OCI-LY7 (cell line): Measurements from ENCODE around the gene TMEM143. TPM values are rescaled to one million over a fixed set of nuclear protein-coding genes. Genes with fewer than 3 reads are reported as not detected.
A peak's percentile ranks its signal among the peaks of the same experiment; 100 is the strongest.

Source experiments
- BruUV-seq: library from RNA; stranded (reverse); fragments of 400-500 nt; replicated peaks from 2 replicates; lab custom pipeline; 2021; lab: Mats Ljungman, UMichigan
- CTCF ChIA-PET: fragments of 300-600 bp; sonication (Branson Sonifier 250); formaldehyde crosslinking; loops from one replicate; lab custom pipeline; 2022; ENCODE audit warnings: antibody characterized with exemption; ENCODE audit not compliant: unreplicated experiment; lab: Charles Lee
- POLR2A ChIA-PET: fragments of 300-600 bp; sonication (Branson Sonifier 250); formaldehyde crosslinking; loops from one replicate; lab custom pipeline; 2022; ENCODE audit warnings: antibody characterized with exemption; lab: Charles Lee
- DNase-seq: peaks from one replicate; pipeline ENCODE4 v3.0.0-alpha.2; 2015; ENCODE audit warnings: low spot score
- H2AFZ ChIP-seq: fragments of 200-600 bp; sonication (generic), shearing (Covaris generic); 2 replicates; pipeline ENCODE4 v1.6.1; 2014; ENCODE audit warnings: mild to moderate bottlenecking, antibody characterized with exemption, low read length, moderate library complexity
- H3K27ac ChIP-seq: fragments of 200-600 bp; sonication (generic); 2 replicates; pipeline ENCODE4 v1.5.1; 2014; ENCODE audit warnings: mixed run types, low read depth, mild to moderate bottlenecking, moderate library complexity, low read length, inconsistent platforms; ENCODE audit not compliant: poor library complexity, severe bottlenecking
- H3K36me3 ChIP-seq: fragments of 200-600 bp; sonication (generic); 2 replicates; pipeline ENCODE4 v1.6.1; 2014; ENCODE audit warnings: mild to moderate bottlenecking, antibody characterized with exemption, low read length, moderate library complexity, mixed read lengths; ENCODE audit not compliant: insufficient read depth
- H3K4me1 ChIP-seq: fragments of 200-600 bp; sonication (generic); 2 replicates; pipeline ENCODE4 v1.5.1; 2014; ENCODE audit warnings: mild to moderate bottlenecking, low read length; ENCODE audit not compliant: insufficient read depth, poor library complexity, severe bottlenecking
- H3K4me2 ChIP-seq: fragments of 200-600 bp; sonication (generic); 2 replicates; pipeline ENCODE4 v1.6.1; 2014; ENCODE audit warnings: mild to moderate bottlenecking, low read length
- H3K4me3 ChIP-seq: fragments of 200-600 bp; sonication (generic); 2 replicates; pipeline ENCODE4 v1.5.1; 2014; ENCODE audit warnings: mild to moderate bottlenecking, low read depth, low read length; ENCODE audit not compliant: poor library complexity, severe bottlenecking
- H3K79me2 ChIP-seq: fragments of 200-600 bp; sonication (generic); 2 replicates; pipeline ENCODE4 v1.6.1; 2016; ENCODE audit warnings: low read depth, mild to moderate bottlenecking, low read length, moderate library complexity, mixed read lengths; ENCODE audit not compliant: insufficient read depth
- H3K9me2 ChIP-seq: fragments of 200-600 bp; sonication (generic); 2 replicates; pipeline ENCODE4 v1.6.1; 2016; ENCODE audit warnings: mild to moderate bottlenecking, low read length, mixed read lengths; ENCODE audit not compliant: insufficient read depth
- H3K9me3 ChIP-seq: fragments of 200-600 bp; sonication (generic); 2 replicates; pipeline ENCODE4 v1.6.1; 2014; ENCODE audit warnings: mild to moderate bottlenecking, mixed run types, low read length, mixed read lengths
- H4K20me1 ChIP-seq: fragments of 200-600 bp; sonication (generic); 2 replicates; pipeline ENCODE4 v1.6.1; 2014; ENCODE audit warnings: mild to moderate bottlenecking, antibody characterized with exemption, low read length, moderate library complexity, mixed read lengths; ENCODE audit not compliant: insufficient read depth
- CTCF ChIP-seq: fragments of 200-600 bp; sonication (generic); conservative IDR thresholded peaks from 2 replicates; pipeline ENCODE4 v1.5.1; 2014; ENCODE audit warnings: mild to moderate bottlenecking, antibody characterized with exemption, low read length, moderate library complexity, mixed read lengths
- EZH2phosphoT487 ChIP-seq: fragments of 200-600 bp; sonication (generic); IDR thresholded peaks from 2 replicates; pipeline ENCODE4 v1.6.1; 2018; ENCODE audit warnings: low read depth, borderline replicate concordance, mild to moderate bottlenecking, mixed run types, antibody characterized with exemption, low read length, moderate library complexity, mixed read lengths
- intact Hi-C: fragments of 100-400 bp; cut with micrococcal nuclease; formaldehyde crosslinking; loops from one replicate; pipeline ENCODE4 v1.10.0; 2022; ENCODE audit not compliant: unreplicated experiment
- total RNA-seq, 2 experiments: library from RNA; depleted of rRNA in 1 of 2; stranded (reverse); fragments of >200 nt in 1 of 2; shearing (Covaris generic) in 1 of 2; gene quantifications; 2 replicates each; pipeline ENCODE4 v1.2.3, GENCODE V29; 2014 to 2022

The TMEM143 gene
- total RNA-seq, 2 experiments from 2014 or later: 31.1 to 31.4 TPM

- DNase-seq: peak; percentile 64
Measured at GRCh38 chr19:48329167-48329891, 34.4 kb downstream of the TMEM143 start.

GRCh38 chr19:48325265-48325910 lies 38.4 kb downstream of the TMEM143 start, which contains the start of gene EMP3:
EMP3 (plus strand) TSS chr19:48325552; CDS start chr19:48326845, 1,293 bp downstream.
- Histone ChIP-seq H3K4me2 (peak within 1 kb of the TSS; percentile 69), H3K4me1 (peaks cover 52% of the 10 kb centered on the region), H3K36me3 (peaks cover 7% of the 10 kb centered on the region), H2AFZ (peak within 1 kb of the TSS; percentile 58; the same call in 1 of the 2 replicates), H4K20me1 (no peaks in the 10 kb centered on the region), H3K27ac (peak within 1 kb of the TSS; percentile 42), H3K4me3 (peak within 1 kb of the TSS; percentile 63), H3K79me2 (peaks cover 6% of the 10 kb centered on the region; the same call in 1 of the 2 replicates), H3K9me2 (no peaks in the 10 kb centered on the region), H3K9me3 (peaks cover 7% of the 10 kb centered on the region; the same call in 1 of the 2 replicates)
- ChIA-PET POLR2A (no interaction called here), CTCF (no interaction called here)
- TF ChIP-seq EZH2phosphoT487: no peak
- no peak for TF ChIP-seq CTCF
- no TSS peak for BruUV-seq
- peak; percentile 51 for DNase-seq
- intact Hi-C loops: no loop called here

More at GRCh38 chr19:48329167-48329891, 34.4 kb downstream of the TMEM143 start:
- Histone ChIP-seq H3K27ac (peak overlapping the region; percentile 78), H3K9me2 (no peaks in the 10 kb centered on the region), H2AFZ (peak overlapping the region; percentile 86), H3K4me2 (peak overlapping the region; percentile 83), H3K4me1 (peaks cover 60% of the 10 kb centered on the region), H3K79me2 (no peaks in the 10 kb centered on the region), H4K20me1 (no peaks in the 10 kb centered on the region), H3K4me3 (peak overlapping the region; percentile 70), H3K9me3 (peaks cover 7% of the 10 kb centered on the region; the same call in 1 of the 2 replicates), H3K36me3 (peaks cover 7% of the 10 kb centered on the region)
- intact Hi-C loops: no loop called here
- ChIA-PET CTCF (interaction anchor here (0.9 kb wide), 1 partner anchor 8 kb away, joined by 8 read pairs; no protein-coding TSS in a partner anchor), POLR2A (interaction anchor here (0.6 to 2.3 kb wide), 4 partner anchors 8 to 1692 kb away, joined by 3 to 15 read pairs (median 4); a partner anchor contains a TSS)
- TF ChIP-seq EZH2phosphoT487: no peak
- no peak for TF ChIP-seq CTCF
- BruUV-seq: no TSS peak
